HG03060 (cell line): Measurements from ENCODE around the gene TMOD3.

Source experiments
- ATAC-seq: cut with Tn5 transposase; IDR thresholded peaks from one replicate; pipeline ENCODE4 v1.9.1; 2021; ENCODE audit warnings: low read depth, moderate number of reproducible peaks; ENCODE audit not compliant: unreplicated experiment

Gene TMOD3

DNA sequence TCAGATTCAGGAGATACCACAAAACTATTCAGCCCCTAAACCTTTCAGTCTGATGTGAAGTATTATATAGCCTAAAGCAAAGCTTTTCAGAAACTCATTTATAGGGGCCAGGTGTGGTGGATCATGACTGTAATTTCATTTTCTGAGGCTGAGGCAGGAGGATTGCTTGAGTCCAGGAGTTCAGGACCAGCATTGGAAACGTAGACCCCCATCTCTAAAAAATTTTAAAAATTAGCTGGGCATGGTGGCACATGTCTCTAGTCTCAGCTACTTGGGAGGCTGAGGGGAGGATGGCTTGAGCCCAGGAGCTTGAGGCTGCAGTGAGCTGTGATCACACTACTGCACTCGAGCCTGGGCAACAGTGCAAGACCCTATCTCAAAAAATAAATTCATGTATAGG is 60.0 kb downstream of the TMOD3 start:
- ATAC-seq: no peak

DNA sequence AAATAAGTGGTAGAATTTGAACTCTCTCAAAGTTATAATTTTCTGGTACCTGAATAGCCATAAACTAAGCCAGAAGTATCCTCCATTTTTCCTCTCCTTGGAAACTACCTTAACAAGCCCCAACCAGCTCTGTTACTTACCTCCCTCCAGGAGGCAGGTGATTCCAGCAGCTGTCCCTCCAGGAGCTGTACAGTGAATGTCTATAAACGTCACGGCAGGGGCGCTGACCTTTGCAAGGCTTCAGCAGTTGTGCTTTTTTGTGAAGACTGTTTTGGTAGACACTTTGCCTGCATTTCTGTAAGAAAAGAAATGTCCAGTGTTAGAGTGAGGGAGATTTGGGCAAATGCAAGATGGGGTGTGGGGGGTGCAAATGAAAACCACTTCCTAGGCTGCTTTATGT is 75.0 kb downstream of the TMOD3 start:
- ATAC-seq: no peak

DNA sequence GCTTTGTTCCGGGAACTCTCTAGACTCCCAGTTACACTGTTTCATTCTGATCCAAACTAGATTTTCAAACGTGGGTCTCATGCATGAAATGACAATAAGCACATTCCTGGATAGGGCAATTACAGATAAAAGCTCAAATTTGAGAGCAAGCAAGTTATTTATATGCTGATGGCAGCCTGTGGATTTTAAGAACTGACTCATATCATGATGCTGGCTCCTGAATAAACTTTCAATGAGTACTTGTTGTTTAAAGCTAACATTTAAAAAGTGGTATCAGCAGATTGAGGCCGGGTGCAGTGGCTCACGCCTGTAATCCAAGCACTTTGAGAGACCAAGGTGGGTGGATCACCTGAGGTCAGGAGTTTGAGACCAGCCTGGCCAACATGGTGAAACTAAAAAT is 75.5 kb downstream of the TMOD3 start:
- ATAC-seq: no peak

DNA sequence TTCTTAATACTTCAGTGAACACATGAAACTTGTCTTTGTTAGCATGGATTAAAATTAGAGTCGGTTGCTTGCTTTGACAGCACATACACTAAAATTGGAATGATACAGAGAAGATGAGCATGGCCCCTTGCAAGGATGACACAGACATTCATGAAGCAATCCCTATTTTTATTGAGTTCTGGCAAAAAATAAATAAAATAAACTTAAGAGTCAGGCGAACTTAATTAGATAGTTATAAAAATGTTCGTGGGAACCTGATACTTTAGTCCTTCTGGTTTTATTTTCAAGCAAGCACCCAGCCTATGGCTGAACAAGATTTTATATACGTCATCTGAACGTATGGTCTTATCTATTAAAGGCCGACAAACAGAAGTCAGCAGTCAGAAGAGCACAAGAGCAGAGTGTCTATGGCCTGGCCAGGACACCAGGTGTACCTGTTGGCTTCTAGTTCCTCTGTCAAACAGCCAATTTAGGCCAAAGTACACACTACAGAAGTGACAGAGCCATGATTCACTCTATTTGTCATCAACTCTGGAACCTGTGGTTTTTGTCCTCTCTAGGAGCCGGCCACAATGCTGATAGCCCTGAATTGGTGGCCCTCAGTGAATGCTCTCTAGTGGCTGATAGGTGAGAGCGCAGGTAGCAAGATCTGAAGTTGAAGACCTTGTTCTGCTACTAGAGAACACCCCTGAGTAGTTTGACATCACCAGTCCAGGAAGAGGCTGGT is 77.8 kb downstream of the TMOD3 start:
- ATAC-seq: no peak

DNA sequence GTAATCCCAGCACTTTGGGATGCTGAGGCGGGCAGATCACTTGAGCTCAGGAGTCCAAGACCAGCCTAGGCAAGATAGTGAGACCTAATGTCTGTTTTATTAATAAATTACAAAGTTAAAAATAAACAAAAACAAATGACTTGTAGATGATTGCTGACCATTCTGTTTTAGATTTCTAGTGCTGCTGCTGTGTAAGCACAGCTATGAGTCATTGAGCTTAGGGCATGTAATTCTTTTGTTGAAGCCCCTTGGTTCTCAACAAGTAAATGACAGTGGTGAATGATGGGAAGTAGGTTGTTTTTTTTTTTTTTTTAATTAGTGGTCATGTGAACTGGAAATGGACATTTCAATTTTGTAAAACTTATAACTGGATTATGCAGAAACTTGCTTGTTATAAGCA is 78.9 kb downstream of the TMOD3 start:
- ATAC-seq: no peak

DNA sequence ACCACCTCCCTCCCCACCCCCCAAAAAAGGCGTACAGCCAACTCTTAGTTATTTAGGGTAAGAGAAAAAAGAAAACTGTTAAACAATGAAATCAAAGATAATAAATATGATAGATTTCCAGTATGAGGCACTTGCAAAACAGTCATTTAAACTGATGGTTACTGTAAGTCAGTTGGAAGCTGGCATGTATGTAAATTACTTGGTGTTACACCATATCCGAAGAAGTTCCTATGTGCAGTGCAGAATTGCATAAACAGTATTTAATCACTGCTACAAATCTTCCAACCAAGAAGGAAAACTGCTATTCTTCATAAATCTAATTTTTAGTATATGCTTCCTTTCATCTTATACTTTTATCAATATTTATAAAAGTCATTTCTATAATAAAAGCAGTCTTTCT is 80.1 kb downstream of the TMOD3 start:
- ATAC-seq: no peak

DNA sequence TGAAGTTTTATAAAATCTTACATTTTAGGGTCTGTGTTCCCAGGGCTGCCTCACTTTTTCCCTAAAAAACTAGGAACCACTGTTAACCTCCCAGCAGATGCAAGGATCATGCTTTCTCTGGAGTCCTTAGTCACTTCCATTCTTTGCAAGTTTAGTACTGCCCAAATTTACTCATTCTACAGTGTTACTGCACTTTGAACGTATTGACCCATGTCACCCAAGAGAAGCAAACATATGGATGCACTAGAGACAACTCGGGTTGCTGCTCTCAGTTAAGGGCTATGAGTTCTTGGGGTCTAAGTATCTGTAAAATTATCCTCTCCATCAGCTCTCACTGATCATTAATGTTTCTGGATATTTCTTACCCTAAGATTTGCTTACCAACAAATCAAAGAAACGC is 83.1 kb downstream of the TMOD3 start:
- ATAC-seq: no peak

DNA sequence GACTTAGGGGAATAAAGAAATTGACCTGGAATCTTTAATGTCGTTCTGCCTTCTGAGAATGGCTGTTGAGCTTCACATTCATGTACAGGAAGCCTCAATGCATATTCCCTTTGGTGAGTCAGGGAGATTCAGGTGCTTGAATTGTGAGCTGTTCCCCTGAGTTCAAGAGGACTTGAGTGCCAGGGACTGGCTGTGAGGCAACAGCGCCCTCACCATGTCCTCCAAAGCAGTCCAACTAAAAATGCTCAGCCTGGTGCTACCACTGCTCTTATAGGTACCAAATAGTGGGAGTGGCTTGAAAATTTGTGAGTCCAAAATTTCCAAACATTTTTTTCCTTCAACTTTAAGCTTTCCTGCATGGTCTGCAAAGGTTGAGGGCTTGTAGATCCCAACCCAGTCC is 88.0 kb downstream of the TMOD3 start:
- ATAC-seq: no peak

DNA sequence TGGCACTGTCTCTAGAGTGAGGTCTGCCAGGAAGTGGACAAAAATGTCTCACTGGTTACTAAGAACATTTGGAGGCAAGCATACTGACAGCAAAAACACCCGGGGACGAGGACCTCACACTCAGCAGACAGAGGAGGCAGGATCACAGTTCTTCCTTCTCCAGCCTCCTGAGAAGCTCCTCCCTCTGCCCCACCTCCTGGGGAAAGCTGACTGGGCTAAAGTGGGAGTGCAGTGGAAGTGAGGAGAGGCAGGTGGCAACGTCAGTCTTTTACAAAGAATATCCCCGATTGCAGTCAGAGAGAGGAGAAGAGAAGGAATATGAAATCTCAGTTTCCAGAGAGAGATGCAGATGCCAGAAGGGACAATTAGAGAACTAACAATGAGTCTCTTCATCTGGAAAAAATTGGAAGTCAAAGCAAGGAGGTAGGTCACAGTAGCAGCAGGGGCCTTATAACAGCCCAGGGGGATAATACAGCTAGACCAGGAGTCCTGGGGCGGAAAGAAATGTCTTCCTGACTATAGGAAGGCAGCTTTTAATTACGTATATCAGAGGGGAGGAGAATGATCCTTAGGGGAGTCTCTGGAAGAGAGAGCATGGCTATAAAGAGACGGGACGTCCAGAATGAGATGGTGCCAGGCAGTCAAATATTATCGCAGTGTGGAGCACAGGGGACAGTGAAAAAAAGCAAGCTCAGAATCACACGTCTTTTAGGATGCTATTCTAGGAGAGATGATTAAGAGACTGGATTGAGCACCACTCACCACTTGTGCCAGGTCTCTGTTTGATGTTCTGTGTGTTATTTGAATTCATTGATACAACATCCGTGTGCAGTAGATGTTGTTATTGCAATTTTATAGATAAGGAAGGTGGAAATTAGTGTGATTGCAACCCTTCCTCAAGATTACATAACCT is 95.0 kb downstream of the TMOD3 start:
- no peak for ATAC-seq

DNA sequence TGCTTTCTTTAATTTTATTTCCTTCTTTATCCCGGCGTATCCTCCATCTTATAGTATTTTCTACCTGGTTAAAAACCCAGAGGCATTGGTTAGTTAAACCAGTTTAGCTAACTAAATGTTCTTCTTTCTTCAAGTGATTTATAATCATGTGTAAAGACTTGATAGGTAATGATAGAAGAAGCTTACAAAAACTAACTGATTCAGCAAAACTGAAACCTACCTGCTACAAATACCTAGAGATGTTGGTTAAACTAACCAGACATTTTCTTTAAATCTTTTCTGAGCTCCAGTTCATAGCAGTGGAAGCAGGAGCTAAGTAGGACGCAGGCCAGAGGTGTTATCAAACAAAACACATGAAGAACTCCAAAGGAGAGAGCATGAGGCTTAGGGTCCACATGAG is 97.4 kb downstream of the TMOD3 start:
- no peak for ATAC-seq

DNA sequence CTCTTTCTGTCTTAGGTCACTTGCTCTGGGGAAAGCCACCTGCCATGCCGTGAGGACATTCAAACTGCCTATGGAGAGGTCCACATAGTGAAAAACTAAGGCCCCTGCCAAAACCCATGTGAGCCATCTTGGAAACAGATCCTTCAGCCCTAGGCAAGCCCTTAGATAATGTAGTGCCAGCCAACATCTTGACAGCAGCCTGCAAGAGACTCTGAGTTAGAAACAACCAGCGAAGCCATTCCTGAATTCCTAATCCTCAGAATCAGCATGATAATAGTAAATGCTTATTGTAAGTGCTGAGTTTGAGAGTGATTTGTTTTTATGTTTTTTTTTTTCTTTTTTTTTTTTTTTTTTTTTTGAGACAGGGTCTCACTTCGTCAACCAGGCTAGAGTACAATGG is 101.6 kb downstream of the TMOD3 start:
- ATAC-seq: no peak

DNA sequence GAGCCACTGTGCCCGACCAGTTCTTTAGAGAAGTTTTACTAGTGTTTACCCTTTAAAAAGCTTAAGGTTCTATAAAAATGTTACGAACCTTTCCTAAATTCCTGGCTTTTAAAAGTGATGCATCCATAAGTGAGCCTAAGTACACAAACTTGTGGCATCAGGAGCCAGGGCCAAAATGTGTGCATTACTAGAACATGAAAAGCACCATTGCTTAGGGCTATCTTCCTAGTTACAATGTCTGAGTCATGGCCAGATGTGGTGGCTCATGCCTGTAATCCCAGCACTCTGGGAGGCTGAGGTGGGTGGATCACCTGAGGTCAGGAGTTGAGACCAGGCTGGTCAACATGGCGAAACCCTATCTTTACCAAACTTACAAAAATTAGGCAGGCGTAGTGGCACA is 102.2 kb downstream of the TMOD3 start:
- no peak for ATAC-seq

DNA sequence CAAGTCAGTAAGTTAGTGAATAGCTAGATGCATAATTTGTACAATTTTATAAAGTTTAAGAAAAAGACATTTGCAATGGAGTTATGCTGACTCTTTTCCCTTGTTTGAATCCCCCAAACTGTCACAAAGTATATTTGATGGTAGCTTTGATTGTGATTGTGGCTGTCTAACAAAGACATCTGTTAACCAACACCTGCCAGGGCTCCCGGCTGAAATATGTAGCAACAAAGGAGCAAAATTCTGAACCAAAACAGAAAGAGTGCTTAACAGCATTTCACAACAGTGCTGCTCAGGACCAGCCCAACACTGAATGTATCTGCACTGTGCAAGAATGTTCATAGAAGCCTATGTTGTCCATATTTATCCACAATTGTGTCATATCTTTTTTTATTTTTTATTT is 102.7 kb downstream of the TMOD3 start:
- no peak for ATAC-seq

DNA sequence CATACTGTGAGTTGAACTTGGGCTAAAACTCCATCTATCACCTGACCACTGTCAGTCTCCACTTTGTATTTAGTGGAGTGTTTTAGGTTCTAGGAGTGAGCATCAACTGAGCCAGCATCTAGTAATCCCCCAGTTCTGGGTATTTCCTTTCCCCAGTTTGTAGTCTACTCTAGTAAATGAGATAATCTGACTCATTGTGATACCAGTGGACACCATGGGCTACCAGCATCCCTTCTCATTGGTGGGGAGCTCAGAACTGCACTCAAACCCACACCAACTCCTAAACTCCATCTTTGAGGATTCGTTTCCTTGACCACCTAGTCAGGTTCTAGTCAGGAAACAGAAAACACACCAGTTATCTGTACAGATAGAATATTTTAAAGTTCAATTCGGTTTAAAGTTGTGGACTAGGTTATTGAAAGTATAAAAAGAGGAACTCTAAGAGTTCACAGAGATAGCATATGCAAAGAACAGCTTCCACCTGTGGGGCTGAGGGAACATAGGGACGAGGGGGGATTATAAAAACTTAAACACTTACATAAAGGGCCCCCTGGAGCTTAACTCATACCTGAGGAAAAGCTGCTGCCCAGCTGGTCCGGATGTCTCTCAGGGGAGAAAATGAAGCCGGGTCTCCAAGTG is 106.1 kb downstream of the TMOD3 start:
- peak; percentile 80 for ATAC-seq

DNA sequence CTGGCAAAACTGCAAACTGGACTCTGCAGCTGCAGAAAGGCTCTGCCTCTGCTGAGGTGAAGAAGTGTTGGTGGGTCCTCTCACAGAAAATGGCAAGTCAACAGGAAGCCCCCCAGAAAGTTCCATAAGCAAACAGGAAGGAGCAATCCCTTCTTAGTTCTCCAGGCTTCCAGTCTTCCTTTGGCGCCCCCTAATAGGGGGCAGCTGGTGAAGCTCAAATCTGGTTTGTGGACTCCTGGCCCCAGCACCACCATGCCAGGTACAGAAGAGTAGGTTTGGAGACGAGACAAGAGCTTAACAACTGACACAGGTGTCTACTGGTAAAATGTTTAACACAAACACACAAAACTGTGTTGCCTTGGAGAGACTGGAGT is 106.6 kb downstream of the TMOD3 start:
- ATAC-seq: no peak

DNA sequence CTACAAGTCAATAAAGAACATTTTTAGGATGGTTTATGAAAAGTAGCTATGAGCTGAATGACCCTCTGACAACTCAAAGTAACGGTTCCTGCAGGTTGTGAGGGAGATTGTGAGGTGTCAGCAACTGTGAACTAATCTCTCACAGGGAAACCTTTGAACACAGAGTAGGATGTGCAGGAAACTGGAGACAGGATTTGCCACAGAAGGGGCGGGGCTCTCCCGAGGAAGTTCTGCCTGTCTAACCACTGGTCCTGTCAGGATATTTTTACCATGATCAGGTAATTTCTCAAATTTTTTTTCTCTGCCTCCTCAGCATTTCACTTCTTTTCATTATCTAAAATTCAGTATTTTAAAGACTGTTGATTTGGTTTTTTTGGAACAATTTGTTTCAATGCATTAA is 108.8 kb downstream of the TMOD3 start:
- ATAC-seq: no peak

DNA sequence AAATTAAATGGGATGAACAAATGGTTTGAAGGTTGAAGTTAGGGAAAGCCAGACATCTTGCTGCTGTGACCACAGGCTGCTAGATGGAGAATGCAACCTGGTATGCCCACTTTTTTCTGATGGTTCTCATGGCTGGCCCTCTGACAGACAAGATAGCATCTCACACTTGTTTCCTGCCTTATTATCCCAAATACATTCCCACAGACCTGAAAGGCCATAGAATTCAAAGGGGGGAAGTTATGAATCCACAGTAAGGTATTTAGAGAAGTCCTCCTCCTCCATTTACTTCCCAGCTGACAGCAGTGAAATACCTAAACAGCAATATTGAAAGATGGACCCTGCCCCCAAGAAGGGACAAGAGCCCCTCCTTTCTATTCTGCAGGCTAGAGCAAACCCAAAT is 109.8 kb downstream of the TMOD3 start:
- no peak for ATAC-seq

DNA sequence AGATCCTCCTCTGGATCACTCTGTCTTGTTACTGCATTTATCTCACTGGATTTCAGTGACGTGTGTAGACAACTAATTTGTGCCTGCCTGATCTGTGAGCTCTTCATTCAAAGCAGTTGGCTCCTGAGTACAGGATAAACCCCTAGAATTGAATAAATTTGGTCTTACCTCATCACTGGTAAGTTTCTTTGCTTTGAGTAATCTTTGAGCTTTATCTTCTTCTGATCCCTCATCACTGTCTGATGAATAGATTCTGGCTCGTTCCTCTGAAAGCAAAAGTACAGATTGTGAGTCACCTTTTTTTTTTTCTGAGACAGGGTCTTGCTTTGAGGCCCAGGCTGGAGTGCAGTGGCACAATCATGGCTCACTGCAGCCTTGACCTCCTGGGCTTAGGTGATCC is 117.7 kb downstream of the TMOD3 start:
- ATAC-seq: no peak

DNA sequence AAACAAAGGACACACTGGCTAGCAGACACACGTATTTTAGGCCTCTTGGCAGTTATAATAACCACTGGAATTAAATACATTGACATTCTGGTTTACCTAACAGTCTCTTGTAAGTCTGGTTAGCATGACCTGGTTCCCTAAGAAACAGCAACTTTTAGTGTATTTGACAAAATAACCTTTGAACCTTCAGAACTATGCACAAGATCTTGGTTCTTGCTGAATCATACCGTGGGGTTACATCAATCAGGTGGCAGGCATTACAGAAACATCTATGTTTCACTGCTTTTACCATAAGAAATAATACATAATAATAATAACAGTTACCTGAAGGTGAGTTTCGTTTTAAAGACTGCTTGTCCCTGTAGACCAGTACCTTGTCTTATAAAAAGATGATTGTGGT is 123.4 kb downstream of the TMOD3 start:
- no peak for ATAC-seq

DNA sequence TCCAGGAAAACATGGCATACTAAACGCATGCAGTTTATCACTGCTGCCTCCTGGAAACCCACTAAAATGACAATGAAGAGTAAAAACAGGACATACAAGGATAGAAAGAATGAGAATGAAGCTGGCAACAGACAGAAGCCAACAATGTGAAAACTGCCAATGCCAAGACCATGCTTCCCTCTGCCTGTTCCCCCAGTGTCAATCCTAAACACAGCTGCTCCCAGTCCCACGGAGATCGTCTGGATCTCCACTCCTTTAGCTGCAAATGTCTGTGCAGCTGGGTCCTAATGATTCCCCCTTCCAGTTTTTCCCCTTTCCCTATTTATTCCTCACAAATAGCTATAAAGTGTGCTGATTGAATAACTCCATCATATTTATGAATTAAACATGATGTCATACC is 126.1 kb downstream of the TMOD3 start:
- ATAC-seq: no peak
